Measurements from ENCODE around the gene ERG.
A peak's percentile ranks its signal among the peaks of the same experiment; 100 is the strongest.

Gene ERG

DNA sequence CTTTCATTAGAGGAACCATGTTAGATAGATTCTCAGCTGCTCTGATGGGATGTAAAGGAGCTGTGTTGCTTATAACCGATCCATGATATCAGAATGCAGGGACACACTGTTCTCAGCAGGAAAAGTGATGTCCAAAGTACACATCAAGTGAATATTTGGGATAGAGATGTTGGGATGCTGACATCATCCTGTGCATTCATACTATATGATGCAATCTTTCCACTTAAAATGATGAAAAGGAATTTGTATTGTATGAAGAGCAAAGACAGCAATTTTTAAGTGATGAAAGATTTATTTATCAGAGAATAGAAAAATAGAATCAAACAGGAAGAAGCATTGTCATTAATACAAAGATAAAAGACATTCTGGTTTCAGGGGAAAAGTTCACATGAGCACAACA is 110.1 kb downstream of the ERG start:
- no peak for DNase-seq

DNA sequence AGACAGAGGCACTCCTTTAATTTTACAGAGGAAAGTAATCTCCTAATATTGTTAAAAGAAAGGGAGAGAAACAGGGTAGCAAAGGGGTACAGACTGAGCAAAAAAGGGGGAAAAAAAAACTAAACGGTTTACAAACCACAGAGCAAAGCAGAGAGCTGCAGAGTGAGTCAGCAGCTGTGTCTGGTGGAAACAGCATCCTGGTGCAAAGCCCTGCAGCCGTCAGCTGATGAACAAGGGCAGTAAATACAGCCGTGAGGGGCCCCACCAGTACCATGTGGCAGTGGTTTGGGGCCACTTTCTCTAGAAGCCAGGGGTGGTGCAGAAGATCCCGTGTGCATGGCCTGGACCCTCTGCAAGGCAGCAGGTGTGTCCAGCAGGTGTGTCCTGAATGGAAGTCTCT is 111.3 kb downstream of the ERG start:
- peak; percentile 92 for DNase-seq

DNA sequence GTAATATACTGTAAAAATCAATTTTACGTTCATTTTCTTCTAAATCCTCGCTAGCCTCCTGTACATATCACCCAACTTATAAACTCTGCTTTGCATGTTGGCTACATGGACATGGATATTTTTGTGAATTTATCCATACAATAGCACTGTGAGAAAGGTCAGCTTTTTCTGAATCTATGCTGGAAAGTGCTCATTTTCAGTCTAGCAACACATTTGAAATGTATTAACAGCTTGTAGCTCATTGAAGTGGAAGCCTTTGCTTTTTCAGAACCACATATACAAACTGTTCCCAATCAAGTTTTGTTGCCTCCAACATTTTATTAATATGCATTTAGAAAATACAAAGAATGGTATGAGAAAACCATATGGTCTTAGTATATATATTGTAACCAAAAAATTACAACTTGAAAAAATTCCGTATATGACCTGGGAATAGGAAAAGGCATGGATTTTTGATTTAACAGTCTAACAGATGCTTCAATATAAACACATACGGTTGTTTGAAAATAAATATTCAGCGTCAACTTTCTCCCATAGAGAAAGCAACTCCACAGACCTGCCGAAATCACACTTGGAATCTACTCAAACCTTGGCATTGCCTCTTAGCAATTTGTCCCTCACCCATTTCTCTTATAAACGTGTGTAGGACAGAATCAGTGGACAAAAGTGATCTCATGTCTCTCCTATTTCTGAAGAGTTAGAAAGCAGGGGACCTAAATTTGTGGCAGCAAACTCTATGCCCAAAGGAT is 112.7 kb downstream of the ERG start:
- DNase-seq: no peak

DNA sequence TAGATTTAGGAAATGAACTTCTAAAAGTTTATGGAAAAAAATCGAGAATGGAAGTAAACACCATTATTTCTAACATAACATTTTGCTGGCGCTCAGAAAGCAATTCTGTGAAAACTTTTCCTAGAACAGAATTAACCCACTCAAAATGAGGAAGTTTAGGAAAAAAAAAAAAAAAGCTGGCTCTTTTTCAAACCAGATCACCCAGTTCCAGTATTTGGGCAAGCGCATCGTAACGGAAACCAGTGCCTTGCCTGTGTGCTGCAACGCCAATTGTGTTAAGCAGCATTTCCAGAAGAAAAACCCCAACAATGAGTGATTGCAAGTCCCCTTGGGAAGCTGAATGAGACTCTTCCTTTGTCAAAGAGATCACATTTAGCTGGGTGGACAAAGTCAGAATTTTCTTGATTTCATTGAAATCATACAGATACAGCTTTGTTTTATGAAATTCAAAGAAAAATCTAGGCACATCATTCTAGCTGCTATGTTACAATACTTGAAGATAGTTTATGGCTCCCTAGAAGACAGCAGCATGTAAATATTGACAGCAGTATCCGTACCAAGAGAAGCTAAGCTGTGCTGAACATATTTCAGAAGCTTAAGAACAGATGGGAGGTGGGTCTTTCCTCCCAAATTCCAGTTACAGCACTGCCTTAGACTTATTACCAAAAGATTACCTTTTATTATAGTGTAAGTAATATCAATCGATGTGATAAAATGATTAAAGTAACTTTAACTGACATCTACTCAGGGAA is 113.4 kb downstream of the ERG start:
- DNase-seq: peak; percentile 69

DNA sequence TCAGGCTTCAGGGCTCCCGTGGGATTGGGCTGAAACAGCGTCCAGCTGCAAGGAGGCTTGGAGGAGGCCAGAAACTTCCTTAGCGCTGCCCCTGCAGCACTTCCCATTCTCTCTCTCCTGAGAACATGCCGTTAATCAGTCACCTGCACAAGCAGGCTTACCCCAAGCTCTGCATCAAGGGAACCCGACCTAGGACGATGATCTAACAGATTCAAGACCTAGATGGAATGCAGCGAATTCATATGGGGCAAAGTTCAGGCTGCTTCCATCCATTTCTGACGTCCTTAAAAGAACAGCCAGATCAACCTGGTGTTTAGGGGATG is 114.1 kb downstream of the ERG start:
- DNase-seq: no peak

DNA sequence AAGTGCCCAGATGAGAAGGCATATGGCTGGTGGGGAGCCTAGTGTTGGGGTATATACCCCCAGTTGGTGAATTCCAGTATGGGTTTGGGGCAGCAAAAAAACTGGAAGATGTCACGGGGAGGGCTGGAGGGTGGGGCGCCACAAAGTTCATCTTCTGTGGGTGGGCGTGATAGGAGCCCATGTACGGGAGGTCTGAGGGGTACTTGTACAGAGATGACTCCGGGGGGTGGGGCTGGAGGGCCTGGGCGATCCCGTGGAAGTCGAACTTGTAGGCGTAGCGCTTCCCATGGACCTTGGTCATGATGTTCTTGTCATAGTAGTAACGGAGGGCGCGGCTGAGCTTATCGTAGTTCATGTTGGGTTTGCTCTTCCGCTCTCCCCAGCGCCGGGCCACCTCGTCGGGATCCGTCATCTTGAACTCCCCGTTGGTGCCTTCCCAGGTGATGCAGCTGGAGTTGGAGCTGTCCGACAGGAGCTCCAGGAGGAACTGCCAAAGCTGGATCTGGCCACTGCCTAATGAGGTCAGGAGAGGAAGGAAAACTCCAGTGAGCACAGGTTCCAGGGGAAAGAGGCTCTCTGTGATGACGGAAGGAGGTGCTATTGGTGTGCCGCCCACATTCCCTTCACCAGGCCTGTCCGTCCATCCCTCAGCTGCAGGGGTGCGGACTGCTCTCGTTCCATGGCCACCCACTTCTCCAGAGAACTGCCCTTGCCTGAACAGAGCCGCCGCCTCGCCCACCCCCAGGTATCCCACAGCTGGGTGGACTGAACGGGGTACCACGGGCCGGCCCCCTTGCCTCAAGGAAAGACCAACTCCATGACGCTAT is 114.7 kb downstream of the ERG start:
- DNase-seq: no peak

DNA sequence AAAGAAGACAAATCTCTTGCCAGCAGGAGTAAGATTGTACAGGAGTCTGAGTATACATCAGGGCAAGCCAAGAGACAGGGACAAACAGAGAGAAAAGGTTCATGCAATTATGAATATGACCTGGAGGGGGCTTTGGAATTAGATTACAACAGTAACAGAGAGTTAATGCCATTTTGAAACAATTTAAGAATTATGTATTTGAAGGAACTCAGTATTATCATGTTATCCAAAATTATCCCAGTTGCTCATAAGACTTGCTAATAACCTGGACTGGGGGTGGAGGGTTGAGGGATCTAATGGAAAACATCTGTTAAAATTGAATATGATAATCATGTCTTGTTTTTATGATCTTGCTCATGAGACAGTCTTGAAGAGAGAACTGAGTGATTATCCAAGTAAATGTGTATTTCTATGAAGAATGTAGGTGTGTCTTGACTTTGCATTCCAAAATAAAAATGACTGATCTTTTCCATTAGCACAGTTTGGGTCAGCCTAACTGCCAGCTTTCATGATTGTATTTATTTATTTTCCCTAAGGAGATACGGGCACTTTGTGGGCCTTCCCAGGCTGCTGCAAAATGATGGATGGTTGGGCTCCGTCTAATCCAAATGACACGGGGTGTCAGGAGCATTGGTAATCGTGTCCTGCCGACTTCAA is 117.7 kb downstream of the ERG start:
- peak; percentile 86 for DNase-seq

DNA sequence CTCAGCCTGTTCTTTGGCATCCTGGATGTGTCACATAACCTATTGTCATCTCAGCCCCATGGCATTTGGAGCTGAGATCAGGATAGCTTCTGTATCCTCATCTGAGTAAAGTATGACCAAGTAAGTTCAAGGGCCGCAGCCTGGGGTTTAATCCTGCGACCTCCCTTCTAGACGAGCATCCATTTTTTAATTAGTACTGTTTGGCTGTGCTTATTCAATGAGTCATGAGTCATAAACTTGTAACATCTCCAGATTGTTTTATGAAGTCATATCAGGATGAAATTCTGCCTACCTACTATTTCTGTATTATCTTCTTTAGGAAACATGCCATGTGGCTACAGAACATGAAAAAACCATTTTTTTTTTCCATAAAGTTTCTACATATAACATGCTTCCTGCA is 119.1 kb downstream of the ERG start:
- DNase-seq: no peak

DNA sequence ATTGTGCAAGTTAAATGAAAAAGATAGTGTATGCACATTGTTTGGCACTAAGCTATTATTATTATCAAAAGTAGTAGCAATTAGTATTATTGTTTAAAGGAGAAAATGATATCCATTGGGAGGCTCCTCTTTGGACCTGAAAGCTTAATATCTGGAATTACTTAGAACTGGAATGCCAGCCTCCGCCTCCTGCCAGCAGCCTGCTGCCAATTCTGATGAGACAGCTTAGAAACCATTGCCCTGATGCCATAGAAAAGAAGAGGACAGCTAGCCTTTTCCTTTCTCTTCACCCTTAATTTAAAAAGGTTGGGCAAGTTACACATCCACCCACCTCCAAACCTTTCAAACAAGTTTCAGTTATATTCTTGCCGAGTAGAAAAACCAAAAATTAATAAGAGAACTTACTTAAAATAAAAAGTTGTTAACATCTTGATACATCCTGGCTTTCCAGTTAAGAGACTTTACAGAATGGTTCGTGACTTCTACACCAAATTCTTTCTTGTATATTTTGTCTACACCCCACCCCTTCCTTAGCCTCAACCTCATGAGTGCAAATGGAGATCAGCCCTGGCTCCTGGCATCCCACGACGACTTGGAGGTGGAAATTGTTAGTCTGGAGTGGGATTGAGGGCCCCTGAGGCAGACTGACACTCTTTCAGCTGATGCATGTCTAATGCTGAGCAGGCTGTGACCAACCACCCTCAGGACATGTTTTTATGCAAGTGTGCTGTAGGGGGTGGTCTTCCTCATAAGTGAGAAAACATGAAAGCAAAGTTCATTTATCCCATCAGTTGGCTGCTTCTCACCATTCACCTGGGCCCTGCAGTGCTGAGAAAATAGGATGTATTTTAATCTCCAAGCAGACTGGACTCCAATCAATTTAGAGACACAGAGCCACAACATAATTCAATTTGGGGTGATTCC is 120.8 kb downstream of the ERG start:
- DNase-seq: peak; percentile 58

DNA sequence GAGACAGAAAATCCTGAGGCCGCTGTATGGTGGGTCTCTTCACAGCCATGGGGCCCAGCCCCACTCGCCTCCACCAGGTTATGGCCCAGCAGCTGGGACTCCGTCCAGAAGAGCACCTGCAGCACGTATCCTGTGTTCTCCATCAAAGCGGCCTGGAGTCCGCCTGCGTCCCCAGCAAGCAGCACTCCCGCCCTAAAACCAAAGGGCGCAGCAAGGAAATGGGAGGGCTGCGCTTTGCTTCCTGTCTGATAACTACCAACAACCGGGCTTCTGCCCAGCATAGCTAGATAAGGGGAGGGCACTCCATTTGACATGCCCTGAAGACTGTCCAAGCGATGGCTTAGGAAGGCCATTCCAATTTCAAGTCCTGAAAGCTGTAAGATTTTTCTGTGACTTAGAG is 121.6 kb downstream of the ERG start:
- peak; percentile 94 for DNase-seq

DNA sequence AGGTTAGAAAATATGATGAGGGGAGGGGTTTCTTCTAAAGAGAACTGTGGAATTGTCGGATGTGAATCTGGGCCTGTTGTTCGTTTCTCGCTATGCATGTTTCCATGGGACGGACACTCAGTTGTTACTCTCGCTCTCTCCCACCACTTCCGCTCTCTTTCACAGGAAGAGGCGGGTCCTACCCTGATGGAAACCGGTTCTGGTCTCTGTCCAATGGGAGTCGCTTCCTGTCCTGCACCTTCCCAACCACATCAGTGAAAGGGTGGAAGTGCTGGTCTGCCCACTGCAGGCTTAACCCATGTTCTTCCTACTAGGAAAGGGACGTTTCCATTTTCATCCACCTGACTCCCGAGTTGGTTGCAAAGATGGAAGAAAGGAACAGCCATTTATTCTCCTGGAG is 122.0 kb downstream of the ERG start:
- peak; percentile 91 for DNase-seq

DNA sequence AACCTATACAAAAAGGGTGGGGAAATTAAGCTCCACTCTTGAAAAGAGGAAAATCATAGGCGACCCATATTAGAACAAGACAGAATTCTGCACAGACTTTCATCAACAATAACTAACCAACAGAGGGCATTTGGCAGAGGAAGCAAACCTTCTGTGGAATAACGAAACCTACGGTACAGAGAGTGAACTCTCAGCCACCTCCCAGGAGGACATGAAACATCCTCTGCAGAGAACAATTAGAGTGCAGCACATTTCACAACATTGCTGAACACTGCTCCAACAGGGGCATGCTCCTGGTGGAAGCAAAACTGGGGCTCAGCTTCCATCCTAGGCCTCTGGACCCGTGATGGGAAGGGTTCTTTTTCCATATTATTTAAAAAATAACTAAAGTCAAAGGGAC is 130.6 kb downstream of the ERG start:
- no peak for DNase-seq

DNA sequence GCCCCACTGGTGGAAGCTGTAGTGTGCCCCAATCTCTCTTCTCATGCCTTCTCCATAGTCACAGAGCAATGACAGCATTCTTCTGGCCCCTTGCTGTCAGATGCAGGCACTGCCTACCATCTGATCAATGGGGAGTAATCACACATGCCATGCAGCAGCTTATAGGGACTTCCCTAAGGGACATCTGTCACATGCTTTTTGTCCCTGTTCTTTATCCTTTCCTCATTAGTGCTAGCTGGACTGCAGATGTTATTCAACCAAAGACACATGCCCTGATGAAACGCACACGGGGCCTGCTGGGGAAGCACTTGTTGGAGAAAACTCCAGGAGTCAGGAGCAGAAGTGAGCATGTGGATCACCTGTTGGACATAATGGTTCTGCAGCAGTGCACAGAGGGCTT is 132.8 kb downstream of the ERG start:
- DNase-seq: no peak

DNA sequence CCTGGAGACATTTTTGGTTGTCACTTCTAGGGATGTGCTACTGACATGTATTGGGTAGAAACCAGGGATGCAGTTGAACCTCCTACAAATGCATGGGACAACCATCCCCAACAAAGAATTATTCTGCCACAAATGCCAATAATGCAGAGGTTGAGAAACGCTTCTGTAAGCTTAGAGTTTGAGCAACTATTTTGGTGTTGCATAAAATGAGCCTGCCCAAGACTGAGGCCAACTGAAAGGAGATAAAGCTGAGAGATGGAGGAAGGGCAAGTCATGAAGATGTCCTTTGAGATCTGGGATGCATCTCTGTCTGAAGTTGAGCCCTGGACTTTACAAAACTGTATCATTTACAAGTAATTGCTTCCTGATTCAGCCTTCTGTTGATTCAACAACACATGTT is 134.6 kb downstream of the ERG start:
- peak; percentile 54 for DNase-seq

DNA sequence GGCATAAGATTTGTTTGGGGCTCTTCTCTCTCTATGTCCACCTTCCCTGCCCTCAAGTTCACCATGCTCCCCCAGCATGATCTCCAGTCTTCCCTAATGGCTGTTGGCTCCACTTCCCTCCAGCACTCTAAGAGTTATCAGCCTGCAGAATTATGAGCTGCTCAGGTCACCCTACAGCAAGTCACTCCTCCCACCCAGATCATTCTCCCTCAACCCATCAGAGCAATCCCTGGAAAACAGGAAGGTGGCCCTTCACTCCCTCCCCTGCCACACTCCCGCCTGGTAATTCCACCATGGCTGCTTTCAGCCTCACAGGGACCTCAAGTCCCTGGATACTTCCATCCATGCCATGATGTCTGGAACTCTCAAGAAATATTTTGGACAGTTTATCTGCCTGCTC is 137.0 kb downstream of the ERG start:
- DNase-seq: no peak

DNA sequence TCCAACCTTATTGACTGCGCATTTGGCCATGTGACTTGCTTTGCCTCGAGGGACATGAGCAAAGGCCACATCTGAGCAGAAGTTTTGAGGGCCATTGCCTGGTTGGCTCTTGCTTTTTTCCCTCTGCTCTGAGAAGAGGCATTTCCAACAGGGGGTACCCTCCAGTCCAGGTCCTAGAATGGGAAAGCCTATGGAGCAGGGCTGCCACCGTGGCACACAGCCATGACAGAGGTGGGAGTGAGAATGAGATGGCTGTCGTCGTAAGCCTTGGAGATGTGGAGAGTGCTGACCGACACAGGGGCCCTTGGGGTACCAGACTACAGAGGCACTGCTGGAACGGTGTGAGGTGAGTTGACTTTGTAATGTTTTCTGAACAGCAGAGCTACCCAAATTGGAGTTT is 138.4 kb downstream of the ERG start:
- no peak for DNase-seq

DNA sequence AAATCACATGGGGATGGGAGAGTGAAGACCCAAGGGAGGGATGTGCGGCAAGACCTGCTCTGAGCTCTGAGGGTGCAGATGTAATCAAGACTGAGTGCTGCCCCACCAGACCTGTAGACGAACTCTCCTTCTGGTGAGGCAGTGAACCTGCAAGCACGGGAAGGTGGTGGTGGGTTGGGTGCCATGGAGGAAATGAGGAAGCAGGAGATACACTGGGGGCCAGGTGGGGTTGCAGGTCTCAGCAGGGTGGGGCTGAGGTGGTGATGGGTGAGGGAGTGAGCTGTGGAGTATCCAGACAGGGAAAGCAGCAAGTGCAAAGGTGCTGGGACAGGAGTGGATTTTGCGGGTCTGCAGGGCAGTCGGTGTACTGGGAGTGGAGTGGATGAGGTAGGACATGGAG is 139.2 kb downstream of the ERG start:
- no peak for DNase-seq

DNA sequence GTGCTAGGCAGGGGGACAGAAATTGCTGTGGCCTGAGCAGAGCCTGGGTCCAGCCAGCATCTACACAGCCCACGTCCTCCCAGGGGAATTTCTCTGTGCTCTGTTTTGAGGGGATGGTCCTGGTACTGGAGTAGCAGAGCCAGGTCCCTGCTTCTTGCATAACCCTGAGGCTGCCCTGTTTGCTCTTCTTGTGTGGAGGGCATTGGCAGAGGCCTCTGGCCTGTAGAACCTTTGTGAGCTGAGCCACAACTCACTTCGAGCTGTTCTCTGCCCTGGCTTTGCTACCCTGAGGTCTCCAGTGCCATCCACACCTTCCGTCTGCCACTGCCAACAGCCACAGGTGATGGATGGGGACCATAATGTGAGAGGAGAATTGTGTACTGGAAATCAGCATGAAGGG is 139.6 kb downstream of the ERG start:
- no peak for DNase-seq

DNA sequence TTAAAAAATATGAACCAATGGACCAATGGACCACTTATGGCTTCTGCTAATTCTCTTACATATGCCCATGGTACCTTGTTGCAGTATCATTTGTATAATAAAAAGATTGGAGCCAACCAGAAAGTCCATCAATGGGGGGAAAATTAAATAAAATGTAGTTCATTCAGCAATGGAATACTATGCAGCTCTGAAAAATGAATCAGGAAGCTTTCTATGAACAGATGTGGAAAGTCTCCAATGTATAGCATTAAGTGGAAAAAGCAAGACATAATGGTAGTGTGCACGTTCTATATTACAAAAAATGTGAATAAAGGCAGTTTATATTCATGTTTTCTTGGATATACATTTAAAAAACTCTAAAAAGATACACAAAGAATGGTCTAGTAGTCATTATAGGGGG is 140.2 kb downstream of the ERG start:
- DNase-seq: no peak

DNA sequence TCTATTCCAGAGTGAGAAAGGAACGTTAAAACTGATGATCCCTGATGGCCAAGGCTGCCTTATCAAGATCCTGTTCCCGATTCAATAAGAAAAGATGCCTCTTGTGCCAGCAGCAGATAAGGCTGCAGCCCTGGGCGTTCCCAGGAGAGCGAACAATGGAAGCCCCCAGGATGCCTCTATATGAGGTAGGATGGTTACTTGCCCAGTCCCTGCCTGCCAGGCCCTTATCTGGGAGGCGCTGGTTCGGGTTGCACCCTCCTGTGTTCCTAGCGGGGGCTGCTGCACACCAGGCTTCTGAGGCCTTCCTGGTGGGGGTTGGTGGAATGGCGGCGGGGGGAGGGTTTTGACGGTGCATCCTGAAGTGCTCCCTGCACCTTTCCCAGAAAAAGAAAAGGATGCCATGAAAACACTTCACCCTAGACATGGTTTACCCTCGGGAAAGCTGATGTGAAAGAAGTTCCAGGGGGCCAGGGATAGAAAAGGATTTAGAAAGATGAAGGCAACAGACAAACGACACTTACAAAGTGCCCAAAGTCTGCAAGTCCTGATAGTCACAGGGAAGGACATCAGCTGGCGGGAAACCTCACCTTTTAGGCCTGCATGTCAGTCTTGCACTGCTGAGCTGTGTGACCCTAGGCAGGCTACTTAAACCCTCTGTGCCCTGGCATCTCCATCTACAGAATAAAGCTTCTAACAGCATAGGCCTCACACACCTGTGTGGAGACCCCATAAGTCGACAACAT is 141.2 kb downstream of the ERG start:
- DNase-seq: peak; percentile 81

DNA sequence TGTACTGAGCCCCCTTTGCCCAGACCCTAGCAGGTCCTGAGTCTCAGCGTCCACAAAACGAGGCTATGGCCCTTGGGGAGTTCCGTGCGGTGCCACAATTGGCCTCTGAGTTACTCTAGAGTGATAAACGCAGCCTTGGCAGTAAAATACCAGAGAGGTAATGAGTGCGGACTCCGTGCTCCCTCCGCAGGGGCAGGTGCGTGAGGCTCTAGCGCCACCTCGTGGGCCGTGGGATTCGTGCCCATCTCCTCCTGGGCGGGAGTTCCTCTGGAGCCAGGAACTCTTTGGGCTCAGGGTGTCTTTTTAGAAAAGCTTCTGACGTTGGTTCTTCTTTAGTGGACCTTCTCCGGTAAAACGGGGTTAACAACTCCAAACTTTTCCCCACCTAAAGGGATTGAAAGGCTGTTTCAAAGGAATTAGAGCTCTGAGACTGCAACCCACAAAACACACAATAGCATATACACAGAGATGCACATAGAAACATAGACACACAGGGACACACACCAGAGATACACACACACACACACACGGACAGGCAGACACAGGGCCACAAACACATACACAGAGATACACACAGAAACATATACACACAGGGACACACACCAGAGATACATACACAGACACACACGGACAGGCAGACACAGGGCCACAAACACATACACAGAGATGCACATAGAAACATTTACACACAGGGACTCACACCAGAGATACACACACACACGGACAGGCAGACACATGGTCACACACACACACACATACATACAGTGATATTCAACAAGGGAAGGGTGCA is 142.1 kb downstream of the ERG start:
- DNase-seq: peak; percentile 92

Data from hematopoietic multipotent progenitor cell treated with erythropoietin and hydrocortisone succinate and interleukin-3 and kit ligand, for 6 days (in vitro differentiated cells).